ELF-1 (cell line): Measurements from ENCODE around the gene H1-8.
A peak's percentile ranks its signal among the peaks of the same experiment; 100 is the strongest.

ENCODE experiments used
- DNase-seq: peaks from one replicate; pipeline ENCODE4 v3.0.0-alpha.2; 2016; ENCODE audit warnings: low read depth, low spot score

The H1-8 gene

DNA sequence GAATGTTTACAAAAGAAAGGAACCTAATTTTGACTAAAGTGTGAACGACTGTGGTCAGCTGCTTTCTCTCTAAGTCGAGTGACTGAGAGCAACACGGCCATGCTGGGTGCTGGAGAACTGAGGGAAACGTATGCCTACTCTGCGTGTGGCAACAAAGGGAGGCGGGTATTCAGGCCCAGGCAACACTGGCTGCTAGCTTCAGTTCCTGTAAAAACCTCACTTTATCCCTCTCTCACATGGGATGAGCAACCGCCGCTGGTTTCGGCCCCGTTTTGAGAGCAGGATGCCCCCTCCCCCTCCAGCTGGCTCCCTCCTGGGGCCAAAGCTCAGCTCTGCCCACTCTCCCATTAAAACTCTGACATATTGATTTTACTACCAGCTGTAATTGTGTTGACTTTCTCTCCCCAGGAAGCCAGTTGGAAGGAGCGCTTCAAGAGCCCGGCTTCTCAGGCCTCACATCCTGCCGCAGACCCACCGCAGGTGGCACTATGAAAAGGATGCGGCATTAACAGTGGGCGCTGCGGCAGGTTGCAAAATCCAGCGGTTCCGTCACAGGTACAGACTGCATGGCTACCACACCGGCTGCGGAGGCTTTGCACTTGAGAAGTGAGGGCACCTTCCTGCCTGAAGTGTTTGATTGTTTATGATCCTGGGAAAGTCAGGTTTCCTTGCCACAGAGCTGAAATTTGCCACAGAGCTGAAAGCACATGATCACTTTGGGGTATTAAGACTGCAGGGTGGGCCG is 50.8 kb downstream of the H1-8 start:
- peak; percentile 44 for DNase-seq

DNA sequence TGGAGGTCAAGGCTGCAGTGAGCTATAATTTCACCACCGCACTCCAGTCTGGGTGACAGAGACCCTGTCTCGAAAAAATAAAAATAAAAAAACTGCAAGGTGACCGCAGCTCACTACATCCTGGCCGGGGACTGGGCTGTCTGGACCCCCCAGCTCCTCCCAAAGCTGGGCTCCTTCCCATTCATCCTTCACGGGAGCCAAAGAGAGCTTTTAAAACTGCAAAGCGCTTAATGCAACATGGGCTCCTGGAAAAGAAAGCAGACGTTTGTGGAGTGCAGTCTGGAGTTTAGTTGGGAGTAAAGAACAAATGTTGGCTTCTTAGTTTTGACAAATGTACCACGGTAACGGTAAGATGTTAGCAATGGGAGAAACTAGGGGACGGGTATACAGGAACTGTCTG is 51.4 kb downstream of the H1-8 start:
- DNase-seq = no peak

DNA sequence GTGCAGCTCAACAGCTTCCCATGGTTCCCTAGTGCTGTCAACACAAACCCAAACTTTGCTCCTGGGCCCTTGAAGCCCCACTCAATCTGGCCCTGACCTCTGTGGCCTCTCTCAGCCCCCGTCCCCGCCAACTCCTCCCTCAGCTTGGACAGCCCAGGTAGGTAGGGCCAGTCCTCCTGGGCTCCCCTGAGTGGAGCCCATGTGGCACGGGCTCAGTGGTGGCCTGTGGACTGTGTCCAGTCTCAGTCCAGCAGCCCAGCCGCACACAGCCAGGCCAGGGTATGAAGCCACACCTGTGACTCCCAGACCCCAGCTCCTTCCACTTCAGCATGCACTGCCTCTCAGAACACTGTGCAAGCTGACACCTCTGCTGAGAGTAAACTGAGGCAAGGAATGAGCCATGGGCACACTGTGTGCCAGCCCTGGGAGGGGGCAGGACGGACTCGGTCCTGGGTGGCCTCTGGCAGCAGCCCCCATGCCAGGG is 52.0 kb downstream of the H1-8 start:
- DNase-seq = no peak

DNA sequence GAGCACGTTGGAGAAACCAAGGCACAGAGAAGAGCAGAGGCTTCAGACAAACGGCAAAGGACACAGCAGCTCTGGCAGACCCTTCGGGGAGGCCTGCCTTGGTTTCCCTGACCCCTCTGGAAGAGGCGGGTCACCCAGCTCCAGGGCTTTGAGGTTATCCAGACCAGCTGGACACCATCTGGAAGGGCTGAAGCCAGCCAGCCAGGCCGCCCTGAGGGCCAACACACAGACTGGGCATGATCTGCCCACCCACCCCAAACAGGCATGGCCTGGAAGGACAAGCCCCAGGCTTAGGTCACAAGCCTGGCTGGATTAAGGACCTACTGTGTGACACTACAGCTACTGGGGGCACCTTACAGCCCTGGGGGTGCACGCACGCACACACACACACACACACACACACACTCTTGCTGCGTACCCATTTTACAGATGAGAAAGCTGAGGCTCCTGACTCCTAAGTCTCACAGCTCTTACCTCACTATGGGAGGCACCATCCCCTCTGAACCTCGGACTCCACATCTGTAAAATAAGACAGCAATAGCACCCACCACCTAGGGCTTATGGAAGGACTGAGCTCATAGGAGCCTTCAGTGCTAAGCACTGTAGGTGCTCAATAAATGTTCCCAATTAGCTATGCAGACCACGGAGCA is 52.7 kb downstream of the H1-8 start:
- peak; percentile 36 for DNase-seq

DNA sequence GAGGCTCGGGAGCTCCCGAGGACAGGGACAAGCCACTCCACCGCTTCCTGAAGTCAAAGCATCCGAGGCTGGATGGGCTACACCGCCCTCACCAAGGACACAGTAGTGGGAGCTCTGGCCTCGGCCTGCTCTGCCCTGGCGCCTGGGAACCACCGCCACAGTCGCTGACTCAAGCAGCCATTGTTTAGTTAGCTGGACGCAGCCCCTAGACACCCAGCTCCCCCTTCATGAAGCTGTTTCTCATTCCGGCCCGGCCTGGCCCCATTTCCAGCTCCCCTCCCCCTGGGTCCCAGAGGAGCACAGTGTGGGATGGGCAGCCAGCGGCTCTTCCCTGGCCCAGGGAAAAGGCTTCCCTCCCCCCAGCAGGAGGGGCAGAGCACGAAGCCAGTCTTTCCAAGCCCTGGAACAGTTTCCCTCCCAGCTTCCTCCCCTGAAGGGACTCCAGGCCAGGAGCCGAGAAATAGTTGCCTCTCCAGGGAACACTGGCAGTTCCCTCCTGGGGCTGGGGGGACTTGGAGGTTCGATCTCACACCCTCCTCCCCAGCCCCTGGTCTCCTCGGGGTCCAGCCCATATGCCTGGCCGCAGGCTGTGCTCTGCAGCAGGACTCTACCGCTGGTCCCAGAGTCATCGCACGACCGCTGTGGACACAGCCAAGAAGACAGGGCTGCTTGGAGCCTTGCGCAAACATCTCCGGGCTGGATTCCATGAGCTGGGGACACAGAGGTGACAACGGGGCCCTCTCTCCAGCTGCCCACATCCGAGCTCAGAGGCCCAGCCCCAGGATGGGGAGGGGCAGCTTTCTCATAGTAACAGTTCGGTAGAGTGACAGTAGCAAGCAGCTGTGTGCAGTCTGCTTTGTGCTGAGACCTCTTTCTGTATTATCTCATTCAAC is 53.5 kb downstream of the H1-8 start:
- peak; percentile 85 for DNase-seq

DNA sequence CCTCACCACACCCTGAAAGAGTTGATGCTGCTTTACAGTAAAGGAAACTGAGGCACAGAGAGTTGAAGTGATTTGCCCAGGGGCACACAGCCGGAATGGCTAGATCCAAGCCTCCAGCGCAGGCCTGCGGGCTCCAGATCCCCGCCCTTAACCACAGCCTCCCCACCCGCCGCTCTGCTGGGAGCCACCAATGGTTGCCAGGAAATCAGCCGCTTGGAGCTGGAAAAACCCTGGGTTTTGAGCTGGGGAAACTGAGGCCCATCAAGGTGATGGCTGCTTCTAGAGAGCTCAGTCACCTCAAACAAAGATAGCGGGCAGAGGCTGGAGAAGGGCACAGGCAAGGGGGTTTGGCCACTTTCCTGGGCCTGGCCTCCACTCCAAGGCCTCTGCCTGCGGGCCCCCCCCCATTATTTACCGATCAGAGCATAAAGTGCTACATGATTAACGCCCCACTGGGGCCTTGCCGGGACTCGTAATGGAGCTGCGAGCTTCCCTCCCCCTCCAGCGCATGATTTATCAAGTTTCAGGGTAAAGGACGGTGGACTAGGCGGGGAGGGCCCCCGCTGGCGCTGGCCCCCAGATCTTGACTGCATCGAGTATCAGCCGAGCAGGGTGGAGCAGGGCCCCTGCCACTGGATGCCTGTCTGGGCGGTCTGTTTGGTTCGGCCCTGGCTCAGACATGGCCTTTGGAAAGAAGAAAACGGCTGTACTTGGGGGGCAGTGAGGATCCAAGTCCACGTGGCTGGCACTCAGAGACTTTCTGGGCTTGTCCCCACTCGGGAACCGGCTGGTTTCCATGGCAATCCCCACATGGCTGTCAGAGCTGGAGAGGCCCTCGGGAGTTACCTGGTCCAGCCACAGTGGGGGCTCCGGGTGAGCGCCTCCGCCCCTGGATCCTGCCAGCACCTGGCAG is 54.4 kb downstream of the H1-8 start:
- DNase-seq = peak; percentile 19

DNA sequence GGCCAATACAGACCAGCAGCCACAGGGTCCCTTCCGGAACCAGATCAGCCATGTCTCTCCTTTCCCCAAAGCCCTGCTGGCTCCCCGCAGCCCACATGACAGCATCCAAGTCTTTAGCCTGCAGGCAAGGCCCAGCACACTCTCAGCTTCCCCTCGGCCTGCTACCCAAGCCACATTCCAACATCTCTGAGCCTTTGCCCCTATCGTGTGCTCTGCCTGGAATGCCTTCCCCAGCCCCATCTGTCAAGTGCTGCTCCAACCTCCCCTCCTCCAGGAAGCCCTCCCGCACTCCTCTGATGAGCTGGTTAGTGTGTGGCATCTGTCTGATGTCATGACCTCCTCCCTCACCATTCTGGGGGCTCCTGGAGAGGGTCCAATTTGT is 55.0 kb downstream of the H1-8 start:
- DNase-seq = peak; percentile 93

DNA sequence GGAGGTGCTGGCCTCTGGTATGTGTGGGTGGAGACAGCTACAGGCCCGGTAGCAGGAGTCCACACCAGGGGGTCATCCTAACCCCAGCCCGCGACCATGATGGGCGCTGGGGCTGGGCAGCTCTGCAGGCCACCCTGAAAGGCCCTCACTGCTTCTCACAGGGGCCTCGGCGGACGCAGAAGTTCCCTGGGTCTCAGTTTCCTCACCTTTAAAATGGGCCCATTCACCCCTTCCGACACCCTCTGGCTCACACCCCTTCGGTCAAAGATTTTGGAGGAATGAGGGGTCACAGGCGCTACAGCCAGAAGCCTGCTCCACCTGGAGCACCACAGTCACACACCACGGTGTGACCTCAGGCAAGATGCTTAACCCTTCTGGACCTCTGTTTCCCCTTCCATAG is 55.5 kb downstream of the H1-8 start:
- no peak for DNase-seq

DNA sequence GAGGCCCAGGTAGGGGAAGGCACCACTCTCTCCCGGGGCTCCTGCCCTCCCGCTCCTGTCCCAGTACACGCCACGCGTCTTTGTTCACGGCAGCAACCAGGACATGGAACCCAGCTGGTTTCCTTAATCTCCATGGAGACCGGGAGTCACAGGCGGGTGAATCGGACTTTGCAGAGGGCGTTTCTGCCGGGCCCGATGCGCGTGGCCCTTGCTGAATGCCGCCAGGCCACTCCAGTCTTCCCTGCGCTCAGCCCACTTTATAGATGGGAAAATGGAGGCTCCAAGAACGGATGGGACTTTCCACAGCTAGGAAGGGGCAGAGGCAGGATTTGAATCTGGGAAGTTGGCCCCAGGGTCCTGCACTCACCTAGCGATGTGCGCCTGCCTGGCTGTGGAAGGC is 56.1 kb downstream of the H1-8 start:
- peak; percentile 53 for DNase-seq

DNA sequence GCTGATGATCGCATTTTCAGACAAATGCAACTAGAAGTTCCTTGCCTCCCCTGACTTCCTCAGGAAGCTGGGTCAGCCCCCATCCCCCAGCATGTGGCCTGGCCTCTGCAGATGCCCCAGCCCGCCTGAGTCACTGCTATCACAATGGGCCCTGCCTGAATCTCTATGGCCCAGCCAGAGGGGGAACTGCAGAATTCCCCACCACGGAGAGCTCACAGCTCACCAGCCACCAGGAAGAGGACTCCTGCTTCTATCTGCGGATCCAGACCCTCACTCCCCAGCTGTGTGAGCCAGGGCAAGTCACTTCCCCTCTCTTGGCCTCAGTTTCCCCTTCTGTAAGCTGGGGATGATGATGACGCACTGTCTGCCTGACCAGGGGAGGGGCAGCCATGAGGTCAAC is 56.6 kb downstream of the H1-8 start:
- DNase-seq = peak; percentile 91

DNA sequence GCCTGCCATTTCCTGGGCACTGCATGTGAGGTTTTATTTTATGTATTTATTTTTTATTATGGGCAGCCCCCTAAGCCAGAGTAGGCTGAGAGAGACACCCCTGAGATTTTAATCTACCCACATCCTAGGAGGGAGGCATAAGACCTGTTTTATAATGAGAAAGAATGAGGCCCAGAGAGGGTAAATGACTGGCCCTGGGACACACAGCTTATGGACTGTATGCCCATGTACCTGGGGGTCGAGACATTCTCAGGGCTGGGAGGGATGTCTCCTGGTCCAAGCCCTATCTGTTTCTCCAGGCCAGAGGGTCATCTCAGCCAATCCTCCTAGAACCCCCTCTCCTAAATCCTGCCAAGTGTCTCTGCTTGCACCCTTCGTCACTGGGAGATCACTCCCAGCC is 57.4 kb downstream of the H1-8 start:
- no peak for DNase-seq
